Measurements from ENCODE around the gene FOCAD. TPM values are rescaled to one million over a fixed set of nuclear protein-coding genes. Genes with fewer than 3 reads are reported as not detected.

FOCAD gene, protein sequence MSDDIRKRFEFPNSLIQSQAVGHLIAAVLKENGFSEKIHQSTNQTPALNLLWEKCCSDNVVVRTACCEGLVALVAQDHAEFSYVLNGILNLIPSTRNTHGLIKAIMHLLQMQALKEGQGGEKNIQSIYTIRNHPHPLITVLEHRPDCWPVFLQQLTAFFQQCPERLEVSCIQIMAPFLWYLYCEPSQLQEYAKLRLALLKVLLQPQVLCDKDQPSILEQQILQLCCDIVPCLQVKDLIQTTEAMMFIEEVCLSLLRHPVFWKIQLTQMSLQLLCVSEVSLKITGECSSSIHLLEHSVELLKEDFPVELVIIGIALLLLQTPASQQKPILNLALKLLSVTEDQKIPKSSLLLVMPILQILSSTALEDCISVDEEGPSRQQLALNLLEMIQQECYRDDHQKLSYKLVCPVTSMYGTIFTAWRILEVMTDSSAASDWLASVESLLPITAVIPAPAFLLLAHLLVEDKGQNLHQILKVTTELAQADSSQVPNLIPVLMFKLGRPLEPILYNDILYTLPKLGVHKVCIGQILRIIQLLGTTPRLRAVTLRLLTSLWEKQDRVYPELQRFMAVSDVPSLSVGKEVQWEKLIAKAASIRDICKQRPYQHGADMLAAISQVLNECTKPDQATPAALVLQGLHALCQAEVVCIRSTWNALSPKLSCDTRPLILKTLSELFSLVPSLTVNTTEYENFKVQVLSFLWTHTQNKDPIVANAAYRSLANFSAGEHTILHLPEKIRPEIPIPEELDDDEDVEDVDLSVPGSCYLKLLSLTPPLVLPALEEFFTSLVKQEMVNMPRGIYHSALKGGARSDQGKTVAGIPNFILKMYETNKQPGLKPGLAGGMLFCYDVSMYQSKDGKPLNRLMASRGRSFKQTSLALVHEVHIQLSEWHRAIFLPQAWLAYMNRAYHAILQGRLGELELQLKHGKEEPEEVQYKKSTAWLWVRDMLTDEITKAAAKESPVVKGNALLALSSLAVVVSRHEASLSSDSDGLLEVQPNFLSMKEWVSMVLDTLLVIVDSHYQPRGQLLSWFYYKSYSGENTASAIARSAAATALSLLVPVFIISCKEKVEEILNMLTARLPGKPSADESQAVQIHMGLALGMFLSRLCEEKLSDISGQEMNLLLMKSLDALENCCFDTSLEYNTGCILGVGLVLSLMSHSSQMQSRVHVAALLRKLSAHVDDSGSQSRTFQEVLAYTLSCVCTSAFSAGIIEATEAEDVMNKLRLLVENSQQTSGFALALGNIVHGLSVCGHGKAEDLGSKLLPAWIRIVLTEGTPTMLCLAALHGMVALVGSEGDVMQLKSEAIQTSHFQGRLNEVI (N-terminal part only)
- 188 TPM for total RNA-seq

DNA sequence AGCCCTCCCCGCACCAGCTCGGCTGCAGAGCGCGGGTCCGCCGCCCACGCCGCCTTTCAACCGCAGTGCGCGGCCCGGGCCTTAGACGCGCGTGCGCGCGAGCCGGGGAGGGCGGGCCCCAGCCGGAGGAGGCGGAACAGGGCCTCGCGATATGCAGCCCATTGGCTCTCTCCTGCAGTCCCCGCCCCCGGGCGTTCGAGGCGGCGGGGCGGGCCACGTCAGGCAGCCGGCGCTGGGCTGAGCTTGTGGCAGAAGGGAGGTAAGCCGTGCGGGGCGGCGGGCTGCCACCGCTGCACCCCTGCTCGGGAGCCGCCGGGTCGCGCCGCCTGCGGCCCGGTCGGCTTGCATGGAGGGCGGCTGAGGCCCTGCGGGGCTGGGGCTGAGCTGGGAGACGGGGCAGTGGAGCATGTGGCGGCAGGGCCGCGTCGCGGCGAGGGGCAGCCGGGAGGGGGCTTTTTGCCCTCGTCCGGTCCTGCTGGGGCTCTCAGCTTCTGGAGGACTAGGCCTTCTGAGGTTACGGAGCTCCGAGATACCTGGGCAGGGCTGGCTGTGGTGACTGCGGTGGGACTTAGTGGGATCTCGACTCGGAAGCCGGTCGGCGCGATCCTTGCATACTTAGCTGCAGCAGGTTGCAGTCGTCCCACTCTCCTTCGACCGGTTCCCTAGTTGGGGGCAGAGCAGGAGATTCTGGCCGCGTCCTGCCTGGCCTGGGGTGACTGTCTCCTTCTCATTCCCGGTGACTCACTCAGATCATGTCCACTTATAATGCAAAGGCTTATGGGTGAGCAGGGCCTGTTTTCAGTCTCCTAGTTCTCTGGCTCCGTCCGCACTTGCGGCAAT, at the start of gene FOCAD:
TSS of gene FOCAD (plus strand) at position 225 of the 840 bp plus-strand sequence. CDS start 31,095 bp downstream, outside the sequence.

DNA sequence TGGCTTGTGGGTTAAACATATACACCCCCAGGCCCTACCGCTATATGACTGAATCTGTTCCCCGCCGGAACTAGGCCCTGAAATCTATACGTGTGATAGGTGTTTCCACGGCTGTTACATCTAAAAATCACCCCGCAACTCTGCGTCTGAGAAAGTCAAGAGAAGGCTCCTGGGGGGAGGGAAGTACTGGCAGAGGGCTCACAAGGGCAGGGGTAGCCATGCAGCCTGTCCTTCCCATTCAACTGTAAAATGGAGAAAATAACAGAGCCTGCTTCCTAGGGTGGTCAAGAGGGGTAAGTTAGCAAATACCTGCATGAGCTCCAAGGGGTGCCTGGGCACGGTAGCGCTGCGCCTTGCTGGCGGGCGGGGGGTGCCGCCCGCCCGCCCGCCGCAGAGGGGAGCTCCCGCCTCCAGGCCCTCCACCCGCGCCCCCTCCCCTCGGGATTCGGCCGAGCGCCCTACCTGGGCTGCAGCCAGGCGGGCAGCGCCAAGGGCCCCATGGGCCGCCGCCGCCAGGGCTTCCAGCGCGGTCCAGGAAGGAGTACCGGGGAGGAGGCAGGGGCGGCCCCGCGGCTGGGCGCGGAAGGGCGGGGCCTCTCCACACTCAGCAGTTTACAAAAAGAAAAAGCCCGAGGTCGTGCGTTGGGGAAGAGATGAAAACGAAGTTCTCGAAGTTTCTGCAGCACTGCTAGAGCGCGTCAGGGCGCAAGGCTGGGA, 347.2 kb downstream of the FOCAD start, which contains the start of gene HACD4:
TSS of gene HACD4 (minus strand) at position 550 of the 717 bp plus-strand sequence. CDS start at position 500, 50 bp downstream.

Small RNAs within 50 kb of the gene (small RNA-seq; reads per million reads assigned to genes)
- gene MIR491 (ENCODE audit: low replicate concordance) (0.15 reads per million), gene SNORA30B (ENCODE audit: low replicate concordance) (0.12 reads per million)

Other genes starting within 250 kb of the FOCAD start
- gene MLLT3, start 61.8 kb upstream of the FOCAD start, total RNA-seq = 188 TPM